GM19455 (cell line): ENCODE results near the gene GSTCD.
"Not testable (repeated sequence)": the region's sequence is repeated elsewhere in the genome, so short reads cannot be mapped to it uniquely, and the experiment has no call there.

Source experiments
- ATAC-seq: cut with Tn5 transposase; IDR thresholded peaks from one replicate; pipeline ENCODE4 v1.9.1; 2021; ENCODE audit not compliant: unreplicated experiment

Gene GSTCD

GRCh38 chr4:105708181-105709080, at the start of gene GSTCD, which contains the start of gene INTS12:
Gene GSTCD, plus strand, starts transcription at chr4:105708784. Its CDS starts 8,830 bp downstream, at chr4:105717614.
Gene INTS12, minus strand, starts transcription at chr4:105708689. Its CDS starts 8,684 bp downstream, at chr4:105700005.
- ATAC-seq = peak; percentile 85

- ATAC-seq = no peak
Observed at GRCh38 chr4:105659190-105659589, 49.4 kb upstream of the GSTCD start.

GRCh38 chr4:105661028-105661427, 47.6 kb upstream of the GSTCD start:
- no peak for ATAC-seq

GRCh38 chr4:105662935-105663675, 45.5 kb upstream of the GSTCD start:
- no peak for ATAC-seq

- no peak for ATAC-seq
Observed at GRCh38 chr4:105666693-105667092, 41.9 kb upstream of the GSTCD start.

- ATAC-seq = no peak
Observed at GRCh38 chr4:105670684-105671083, 37.9 kb upstream of the GSTCD start.

GRCh38 chr4:105671301-105671700, 37.3 kb upstream of the GSTCD start:
- no peak for ATAC-seq

GRCh38 chr4:105674011-105674410, 34.6 kb upstream of the GSTCD start:
- ATAC-seq = no peak

- no peak for ATAC-seq
Observed at GRCh38 chr4:105677709-105678108, 30.9 kb upstream of the GSTCD start.

- ATAC-seq = no peak
Observed at GRCh38 chr4:105679186-105679585, 29.4 kb upstream of the GSTCD start.

GRCh38 chr4:105683038-105683437, 25.5 kb upstream of the GSTCD start:
- no peak for ATAC-seq

- no peak for ATAC-seq
Observed at GRCh38 chr4:105686571-105686970, 22.0 kb upstream of the GSTCD start.

GRCh38 chr4:105694812-105695211, 13.8 kb upstream of the GSTCD start:
- not testable (repeated sequence) for ATAC-seq

GRCh38 chr4:105695832-105696231, 12.8 kb upstream of the GSTCD start:
- ATAC-seq = not testable (repeated sequence)

- ATAC-seq = no peak
Observed at GRCh38 chr4:105698607-105699006, 10.0 kb upstream of the GSTCD start.

GRCh38 chr4:105707782-105708180, 803 bp upstream of the GSTCD start:
- ATAC-seq = no peak

GRCh38 chr4:105709081-105709450, 482 bp downstream of the GSTCD start:
- ATAC-seq = peak; percentile 46

- no peak for ATAC-seq
Observed at GRCh38 chr4:105710012-105710600, 1.5 kb downstream of the GSTCD start.

- ATAC-seq = no peak
Observed at GRCh38 chr4:105710678-105711077, 2.1 kb downstream of the GSTCD start.

- ATAC-seq = no peak
Observed at GRCh38 chr4:105712766-105713165, 4.2 kb downstream of the GSTCD start.

- ATAC-seq = peak; percentile 69
Observed at GRCh38 chr4:105714071-105714521, 5.5 kb downstream of the GSTCD start.
